HPDE6-E6E7 (cell line): Measurements from ENCODE around the gene ZNF460.

Experiments used
- DNase-seq: peaks from one replicate; pipeline ENCODE4 v3.0.0; 2011; ENCODE audit warnings: missing footprints; ENCODE audit errors: extremely low spot score

Gene ZNF460

DNA sequence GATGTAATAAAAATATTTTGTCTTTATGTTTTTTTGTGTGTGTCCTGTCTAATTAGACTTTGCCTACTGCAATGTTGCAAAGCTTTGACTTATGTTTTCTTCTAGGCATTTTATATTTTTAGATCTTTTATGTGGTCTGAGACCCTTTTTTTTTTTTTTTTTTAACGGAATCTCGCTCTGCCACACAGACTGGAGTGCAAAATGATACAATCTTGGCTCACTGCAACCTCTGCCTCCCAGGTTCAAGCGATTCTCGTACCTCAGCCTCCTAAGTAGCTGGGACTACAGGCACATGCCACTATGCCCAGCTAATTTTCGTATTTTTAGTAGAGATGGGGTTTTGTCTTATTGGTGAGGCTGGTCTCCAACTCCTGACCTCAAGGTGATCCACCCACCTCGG lies 62.3 kb downstream of the ZNF460 start:
- no peak for DNase-seq
